Ovary (tissue), 3 donors: ENCODE results near the gene WBP2.

Experiments
- CTCF ChIP-seq, 3 donors: fragments of 450-650 bp in 2 of 3; fragments of 200-600 bp in 1 of 3; IDR thresholded peaks; one replicate each; pipeline versions ENCODE4 v1.5.1 to v1.8.0; 2016 to 2022; ENCODE audit warnings: antibody characterized with exemption in 3 of 3, mild to moderate bottlenecking in 1 of 3
- EP300 ChIP-seq: sonication (generic); formaldehyde crosslinking; IDR thresholded peaks from one replicate; pipeline ENCODE4 v1.6.1; 2017; ENCODE audit warnings: antibody characterized with exemption
- POLR2A ChIP-seq: fragments of 450-650 bp; IDR thresholded peaks from one replicate; pipeline ENCODE4 v1.6.1; 2017; ENCODE audit warnings: antibody characterized with exemption, mild to moderate bottlenecking, moderate library complexity
- donor health status: DM: no; HTN: no; CAD: no.

GRCh38 chr17:75878174-75878998, 23.3 kb upstream of the WBP2 start, which contains the start of gene TRIM47:
- peak; percentile 53 for TF ChIP-seq POLR2A
- TF ChIP-seq CTCF (IDR thresholded peaks at IDR 0.05): peak; percentile 7 to 40 (median 11)
- TF ChIP-seq EP300: no peak
